SK-N-SH (cell line): Measurements from ENCODE around the gene PRSS8.

Experiments used
- POLR2AphosphoS5 ChIP-seq: IDR thresholded peaks from 2 replicates; pipeline ENCODE4 v1.6.1; 2012; ENCODE audit warnings: low read depth, low read length
- TF ChIP-seq, protein P1 (sequence below): fragments of 200-600 bp; sonication (generic); IDR thresholded peaks from 2 replicates; pipeline ENCODE4 v1.6.1; 2017; ENCODE audit warnings: antibody characterized with exemption, mild to moderate bottlenecking, moderate library complexity
- TF ChIP-seq, protein P2 (sequence below): fragments of 150-350 bp; IDR thresholded peaks from 2 replicates; pipeline ENCODE4 v1.6.1; 2017; ENCODE audit warnings: antibody characterized with exemption, low read length, low read depth, borderline replicate concordance

GRCh38 chr16:31141489-31142108 lies 6.1 kb upstream of the PRSS8 start:
- TF ChIP-seq, protein P1, sequence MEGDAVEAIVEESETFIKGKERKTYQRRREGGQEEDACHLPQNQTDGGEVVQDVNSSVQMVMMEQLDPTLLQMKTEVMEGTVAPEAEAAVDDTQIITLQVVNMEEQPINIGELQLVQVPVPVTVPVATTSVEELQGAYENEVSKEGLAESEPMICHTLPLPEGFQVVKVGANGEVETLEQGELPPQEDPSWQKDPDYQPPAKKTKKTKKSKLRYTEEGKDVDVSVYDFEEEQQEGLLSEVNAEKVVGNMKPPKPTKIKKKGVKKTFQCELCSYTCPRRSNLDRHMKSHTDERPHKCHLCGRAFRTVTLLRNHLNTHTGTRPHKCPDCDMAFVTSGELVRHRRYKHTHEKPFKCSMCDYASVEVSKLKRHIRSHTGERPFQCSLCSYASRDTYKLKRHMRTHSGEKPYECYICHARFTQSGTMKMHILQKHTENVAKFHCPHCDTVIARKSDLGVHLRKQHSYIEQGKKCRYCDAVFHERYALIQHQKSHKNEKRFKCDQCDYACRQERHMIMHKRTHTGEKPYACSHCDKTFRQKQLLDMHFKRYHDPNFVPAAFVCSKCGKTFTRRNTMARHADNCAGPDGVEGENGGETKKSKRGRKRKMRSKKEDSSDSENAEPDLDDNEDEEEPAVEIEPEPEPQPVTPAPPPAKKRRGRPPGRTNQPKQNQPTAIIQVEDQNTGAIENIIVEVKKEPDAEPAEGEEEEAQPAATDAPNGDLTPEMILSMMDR = no peak
- no peak for TF ChIP-seq POLR2AphosphoS5
- TF ChIP-seq, protein P2, sequence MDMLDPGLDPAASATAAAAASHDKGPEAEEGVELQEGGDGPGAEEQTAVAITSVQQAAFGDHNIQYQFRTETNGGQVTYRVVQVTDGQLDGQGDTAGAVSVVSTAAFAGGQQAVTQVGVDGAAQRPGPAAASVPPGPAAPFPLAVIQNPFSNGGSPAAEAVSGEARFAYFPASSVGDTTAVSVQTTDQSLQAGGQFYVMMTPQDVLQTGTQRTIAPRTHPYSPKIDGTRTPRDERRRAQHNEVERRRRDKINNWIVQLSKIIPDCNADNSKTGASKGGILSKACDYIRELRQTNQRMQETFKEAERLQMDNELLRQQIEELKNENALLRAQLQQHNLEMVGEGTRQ = no peak
